Adrenal gland (tissue), 12 donors: ENCODE results near the gene KCNAB1. TPM values are rescaled to one million over a fixed set of nuclear protein-coding genes. Genes with fewer than 3 reads are reported as not detected.

Source experiments
- DNase-seq, 7 donors: peaks; one replicate each; pipeline ENCODE4 v3.0.0-alpha.2; 2019 to 2020
- H3K27ac ChIP-seq, 5 donors: fragments of 200-600 bp; sonication (generic) in 4 of 5; 1 replicate in 3 of 5; 2 replicates in 2 of 5; pipeline versions ENCODE4 v1.5.1 to v1.8.0; 2016 to 2020; ENCODE audit warnings: mild to moderate bottlenecking in 1 of 5
- H3K27me3 ChIP-seq: fragments of 200-600 bp; 2 replicates; pipeline ENCODE4 v1.8.0; 2021
- H3K36me3 ChIP-seq, 2 donors: fragments of 200-600 bp; replicated peaks in 1 of 2; 1 replicate in 1 of 2; 2 replicates in 1 of 2; pipeline versions ENCODE4 v1.5.1 to v1.8.0; 2018 to 2022
- H3K4me1 ChIP-seq, 2 donors: fragments of 200-600 bp; replicated peaks in 1 of 2; 1 replicate in 1 of 2; 2 replicates in 1 of 2; pipeline versions ENCODE4 v1.5.1 to v1.8.0; 2018 to 2021
- H3K4me3 ChIP-seq, 4 donors: fragments of 200-600 bp; sonication (generic) in 3 of 4; one replicate each; pipeline ENCODE4 v1.5.1; 2016 to 2018
- H3K9me3 ChIP-seq, 3 donors: fragments of 200-600 bp; sonication (generic) in 1 of 3; replicated peaks in 1 of 3; 1 replicate in 2 of 3; 2 replicates in 1 of 3; pipeline versions ENCODE4 v1.5.1 to v1.8.0; 2016 to 2021
- CTCF ChIP-seq, 6 experiments: fragments of 450-650 bp in 4 of 6; fragments of 200-600 bp in 2 of 6; sonication (generic) in 1 of 6; IDR thresholded peaks; 1 replicate in 5 of 6; 2 replicates in 1 of 6; pipeline versions ENCODE4 v1.5.1 to v1.8.0; 2016 to 2021; ENCODE audit warnings: antibody characterized with exemption in 6 of 6, mild to moderate bottlenecking in 2 of 6, moderate library complexity in 1 of 6
- POLR2A ChIP-seq, 2 donors: fragments of 450-650 bp; IDR thresholded peaks; one replicate each; pipeline ENCODE4 v1.6.1; 2017; ENCODE audit warnings: antibody characterized with exemption in 2 of 2, mild to moderate bottlenecking in 2 of 2, moderate library complexity in 1 of 2
- WGBS, 4 donors: extraction: QIAGEN DNeasy Blood & Tissue Kit in 2 of 4; methylation state at CpG; one replicate each; pipeline versions ENCODE4 v1.1.5 to v1.1.7; 2013 to 2017; 5-methylcytosine and 5-hydroxymethylcytosine counted together
- intact Hi-C, 2 donors: fragments of 100-400 bp; cut with DNase I; formaldehyde crosslinking; loops; one replicate each; pipeline versions ENCODE4 v1.14.1 to v1.15.0; 2022 to 2023
- polyA plus RNA-seq, 3 donors: library from polyadenylated mRNA; stranded (reverse); fragments of 200-250 nt in 2 of 3; fragments of 350-450 nt in 1 of 3; fragmentation: Illumina TruSeq in 1 of 3; extraction: RNeasy Lipid Tissue Mini Kit (QIAGEN cat#74804) in 1 of 3; gene quantifications; one replicate each; pipeline ENCODE4 v1.2.3, GENCODE V29; 2013 to 2014
- total RNA-seq, 9 donors: library from RNA; depleted of rRNA in 4 of 9; stranded (reverse); fragments of >200 nt in 4 of 9; fragments of 120-200 nt in 1 of 9; fragmentation: NEBNext Ultra II Directional in 1 of 9; extraction: Animal tissue kit (Norgen Biotek cat#: 25700) in 1 of 9; gene quantifications; one replicate each; pipeline versions ENCODE4 v1.1.0 to v1.2.4, GENCODE V29; 2013 to 2023
- donor health status: healthy with polysubstance abuse.
- donor health status: Bipolar disorder and iron deficiency.
- donor health status: DM: yes; HTN: yes; CAD: no.
- donor health status: DM: no; HTN: no; CAD: no.
- donor health status: DM: no; HTN: no; CAD: no.
- donor health status: DM: yes; HTN: yes; CAD: no.

The KCNAB1 gene
- total and polyA plus RNA-seq, 12 donors: 0.36 to 5.0 (median 1.5) TPM

DNA sequence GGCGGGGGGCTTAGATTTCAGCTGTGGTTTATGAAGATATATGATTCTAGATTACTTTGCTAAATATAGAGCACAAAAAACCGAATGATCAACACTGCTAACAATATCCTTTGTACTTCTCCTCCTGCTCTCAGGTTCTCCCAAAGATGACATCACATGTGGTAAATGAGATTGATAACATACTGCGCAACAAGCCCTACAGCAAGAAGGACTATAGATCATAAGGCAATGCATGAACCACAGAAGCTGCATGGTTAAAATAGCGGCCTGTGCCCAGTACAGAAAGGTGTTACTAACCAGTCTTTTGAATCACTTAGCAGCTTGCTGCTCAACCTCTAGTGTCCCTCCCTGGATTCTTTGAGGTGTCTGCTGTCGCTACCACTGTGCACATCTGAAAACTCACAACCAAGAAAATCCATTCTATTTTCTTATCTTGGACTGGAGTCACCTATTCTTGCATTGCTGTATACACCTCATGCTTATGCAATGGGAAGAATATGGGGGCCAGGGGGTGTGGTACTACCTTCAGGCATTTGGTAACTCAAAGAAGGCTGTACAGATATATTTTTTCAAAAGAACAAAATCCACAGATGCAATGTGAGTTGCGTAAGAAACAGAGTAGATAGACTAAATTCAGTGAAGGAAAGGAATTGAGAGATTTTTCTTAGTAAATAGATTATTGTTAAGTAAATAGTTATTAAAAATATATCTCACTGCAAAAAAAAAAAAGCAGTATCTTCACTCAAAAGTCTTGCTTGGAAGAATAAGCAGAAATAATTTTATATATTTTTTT, 416.3 kb downstream of the KCNAB1 start:
- WGBS, 4 donors: 88 to 94% (median 91%) methylated on average over 6 of the region's 6 CpGs
- H3K36me3 ChIP-seq: no peaks in the 10 kb centered on the region
- H3K4me1 ChIP-seq: peaks cover 10 to 19% of the 10 kb centered on the region in 2 donors
- H3K27me3 ChIP-seq: no peaks in the 10 kb centered on the region
- no peaks in the 10 kb centered on the region for H3K9me3 ChIP-seq
- TF ChIP-seq CTCF (IDR thresholded peaks at IDR 0.05): no peak
- TF ChIP-seq POLR2A (IDR thresholded peaks at IDR 0.05): no peak
- H3K27ac ChIP-seq: peak overlapping the region in 1 of 5 donors; percentile 80
- intact Hi-C loops: no loop called here
- no peak overlapping the region for H3K4me3 ChIP-seq
- no peak for DNase-seq

GRCh38 chr3:156539051-156539450, 418.7 kb downstream of the KCNAB1 start:
- no peak for DNase-seq
- Histone ChIP-seq H3K9me3 (no peaks in the 10 kb centered on the region), H3K4me1 (peaks cover 10 to 37% of the 10 kb centered on the region in 2 donors), H3K36me3 (no peaks in the 10 kb centered on the region), H3K4me3 (no peak overlapping the region), H3K27ac (no peak overlapping the region), H3K27me3 (no peaks in the 10 kb centered on the region)
- TF ChIP-seq CTCF (IDR thresholded peaks at IDR 0.05) (no peak), POLR2A (IDR thresholded peaks at IDR 0.05) (no peak)
- intact Hi-C loops: no loop called here
- WGBS, 4 donors: 84 to 96% (median 87%) methylated on average over 2 of the region's 2 CpGs

DNA sequence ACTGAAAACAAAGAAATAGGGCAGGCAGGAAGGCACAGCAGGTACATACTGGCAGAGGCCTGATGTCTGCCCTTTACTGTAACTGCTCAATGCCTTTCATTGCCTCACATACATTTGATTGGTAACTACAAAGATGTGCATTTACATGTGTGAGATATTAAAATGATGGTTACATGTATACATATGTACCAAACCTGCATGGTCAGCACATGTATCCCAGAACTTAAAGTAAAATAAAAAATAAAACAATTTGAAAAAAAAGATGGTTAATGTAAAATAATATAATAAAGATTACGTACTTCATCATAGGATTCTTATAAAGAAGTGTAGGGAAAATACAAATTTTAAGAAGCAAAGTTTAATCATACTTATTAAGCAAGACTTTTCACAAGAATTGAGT, 419.4 kb downstream of the KCNAB1 start:
- 92 to 98% (median 96%) methylated on average over 1 of the region's 1 CpG for WGBS, 4 donors
- no peak for TF ChIP-seq CTCF (IDR thresholded peaks at IDR 0.05)
- no peak for TF ChIP-seq POLR2A (IDR thresholded peaks at IDR 0.05)
- H3K9me3 ChIP-seq: no peaks in the 10 kb centered on the region
- H3K27ac ChIP-seq: no peak overlapping the region
- intact Hi-C loops: no loop called here
- H3K4me3 ChIP-seq: no peak overlapping the region
- no peaks in the 10 kb centered on the region for H3K27me3 ChIP-seq
- DNase-seq: no peak
- no peaks in the 10 kb centered on the region for H3K36me3 ChIP-seq
- peaks cover 7 to 39% of the 10 kb centered on the region in 2 donors for H3K4me1 ChIP-seq

DNA sequence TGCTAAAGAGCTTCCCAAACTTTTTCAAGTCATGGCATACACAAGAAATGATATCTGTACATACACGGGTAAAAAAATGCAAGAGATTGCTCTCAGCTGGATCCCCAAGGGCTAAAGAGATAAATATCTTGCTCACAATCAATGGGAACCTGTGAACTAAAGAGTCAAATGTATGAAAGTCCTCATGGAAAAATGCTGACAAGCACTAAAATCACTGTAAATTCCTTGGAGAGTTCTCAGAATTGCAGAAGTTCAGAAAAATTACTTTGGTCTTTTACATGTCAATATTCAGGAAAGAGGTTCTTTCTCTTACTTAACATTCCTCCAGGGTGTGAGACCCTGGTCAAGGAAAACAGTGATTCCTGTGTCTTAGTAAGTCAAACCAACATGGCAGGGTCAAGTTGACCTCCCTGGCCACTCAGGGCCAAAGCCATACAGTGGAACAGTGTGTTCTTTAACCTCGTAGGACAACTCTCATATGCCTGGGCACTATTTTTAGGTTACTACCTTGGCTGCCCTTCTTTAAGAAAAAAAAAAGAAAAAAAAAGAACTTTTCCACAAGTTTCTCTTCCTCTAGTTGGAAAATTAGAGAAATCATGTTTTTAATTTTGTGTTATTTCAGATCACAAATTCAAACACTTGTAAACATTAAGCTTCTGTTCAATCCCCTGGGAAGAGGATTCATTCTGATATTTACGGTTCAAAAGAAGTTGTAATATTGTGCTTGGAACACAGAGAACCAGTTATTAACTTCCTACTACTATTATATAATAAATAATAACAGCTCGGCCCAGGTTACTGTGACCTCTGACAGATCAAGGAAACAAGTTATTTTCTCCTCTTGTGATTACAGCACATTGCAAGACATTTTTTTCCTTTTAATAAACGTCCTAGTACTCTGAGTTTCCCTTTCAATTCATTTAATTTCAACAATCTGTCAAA, 422.0 kb downstream of the KCNAB1 start:
- intact Hi-C loops: no loop called here
- H3K4me1 ChIP-seq: peaks cover under 1 to 46% of the 10 kb centered on the region in 2 donors

More for the DNA sequence above, 422.0 kb downstream of the KCNAB1 start:
- Histone ChIP-seq H3K27me3 (no peaks in the 10 kb centered on the region), H3K9me3 (no peaks in the 10 kb centered on the region), H3K36me3 (peaks cover 0 to 7% of the 10 kb centered on the region in 2 donors), H3K27ac (peak overlapping the region in 4 of 5 donors; percentile 11 to 67 (median 46)), H3K4me3 (no peak overlapping the region)
- no peak for TF ChIP-seq POLR2A (IDR thresholded peaks at IDR 0.05)
- TF ChIP-seq CTCF (IDR thresholded peaks at IDR 0.05): no peak
- no peak for DNase-seq
- 23 to 40% (median 33%) methylated on average over 5 of the region's 5 CpGs for WGBS, 4 donors
